Inflammatory macrophage (primary cell): ENCODE results near the gene GPR3.

Source experiments
- DNase-seq, 2 donors: peaks; one replicate each; pipeline ENCODE4 v3.0.0-alpha.2; 2020 to 2022
- total RNA-seq, 18 experiments: gene quantifications; one replicate each; lab custom pipeline; 2026; ENCODE audit warnings: mixed read lengths in 6 of 18, inconsistent platforms in 2 of 18; lab: John Stamatoyannopoulos, UW

GPR3 gene, protein sequence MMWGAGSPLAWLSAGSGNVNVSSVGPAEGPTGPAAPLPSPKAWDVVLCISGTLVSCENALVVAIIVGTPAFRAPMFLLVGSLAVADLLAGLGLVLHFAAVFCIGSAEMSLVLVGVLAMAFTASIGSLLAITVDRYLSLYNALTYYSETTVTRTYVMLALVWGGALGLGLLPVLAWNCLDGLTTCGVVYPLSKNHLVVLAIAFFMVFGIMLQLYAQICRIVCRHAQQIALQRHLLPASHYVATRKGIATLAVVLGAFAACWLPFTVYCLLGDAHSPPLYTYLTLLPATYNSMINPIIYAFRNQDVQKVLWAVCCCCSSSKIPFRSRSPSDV
- 0.04 to 0.70 (median 0.16) reads per million in 18 experiments for total RNA-seq

DNA sequence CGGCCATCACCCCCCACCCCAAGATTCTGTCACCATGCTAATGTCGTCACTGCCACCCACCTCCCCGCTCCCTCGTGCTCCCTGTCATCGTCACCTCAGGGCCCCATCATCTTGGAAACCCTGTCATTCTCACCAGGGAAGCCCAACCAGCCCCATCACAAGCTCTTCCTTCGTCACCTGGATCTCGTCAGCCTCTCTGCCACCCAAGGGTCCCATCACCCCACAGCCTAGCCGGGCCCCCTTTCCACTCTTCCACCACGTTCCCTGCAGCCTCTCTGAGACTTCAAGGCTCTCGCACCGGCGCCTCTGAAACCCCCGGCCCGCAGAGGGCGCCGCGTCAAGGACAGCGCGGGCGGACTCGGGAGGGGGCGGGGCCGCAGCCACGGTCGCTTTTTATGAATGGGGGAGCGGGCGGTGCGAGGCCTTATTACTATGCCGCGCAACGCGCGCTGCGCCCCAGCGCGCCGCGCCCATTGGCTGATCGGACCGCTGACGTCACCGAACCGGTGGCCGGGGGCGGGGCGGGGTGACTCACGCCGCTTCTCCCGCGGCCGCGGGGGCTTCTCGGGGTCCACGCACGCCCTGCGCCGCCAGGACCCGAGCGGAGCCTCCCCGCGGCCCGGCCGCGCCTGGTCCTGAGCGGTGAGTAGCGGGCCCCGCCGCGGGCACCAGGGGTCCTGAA lies at the start of gene GPR3:
TSS of gene GPR3 (plus strand) at position 527 of the 682 bp plus-strand sequence. CDS start 1,177 bp downstream, outside the sequence.
- peak; percentile 84 to 86 for DNase-seq

DNA sequence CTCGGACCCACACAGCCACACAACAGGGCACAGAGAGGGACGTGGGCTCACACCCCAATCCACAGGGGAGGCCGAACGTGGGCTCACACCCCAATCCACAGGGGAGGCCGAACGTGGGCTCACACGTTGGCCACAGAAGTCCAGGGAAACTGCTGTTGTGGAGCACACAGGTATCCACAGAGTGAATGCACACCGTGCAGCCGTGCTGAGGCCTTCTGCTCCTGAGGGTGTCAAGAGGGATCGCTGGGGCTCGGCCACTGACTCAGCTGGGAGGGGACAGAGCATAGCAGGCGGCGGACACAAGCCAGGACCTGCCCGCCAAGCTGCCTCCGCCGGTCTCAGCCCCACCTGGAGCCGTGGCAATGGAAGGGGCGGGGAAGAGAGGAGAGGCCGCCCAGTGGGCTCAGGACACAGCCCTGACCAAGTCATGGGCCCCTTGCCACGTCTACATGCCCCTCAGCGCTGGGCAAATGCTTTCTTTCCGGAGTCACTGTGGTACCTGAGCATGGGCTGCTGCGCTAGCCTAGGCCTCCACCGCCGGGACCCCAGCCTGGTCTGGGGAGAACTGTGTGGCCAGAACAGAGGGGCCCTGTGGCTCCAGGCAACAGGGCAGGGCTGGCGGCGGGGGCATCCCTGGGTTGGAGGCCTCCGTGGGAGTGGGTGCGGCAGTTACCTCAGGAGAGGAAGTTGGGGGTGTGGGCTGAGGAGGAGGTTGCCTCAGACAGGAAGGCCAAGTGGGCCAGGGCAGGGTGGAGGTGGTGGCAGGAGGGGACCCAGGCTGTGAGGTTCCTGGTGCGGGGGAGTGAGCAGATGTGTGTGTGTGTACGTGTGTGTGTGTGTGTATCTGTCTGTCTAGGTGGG lies 49.4 kb upstream of the GPR3 start:
- peak; percentile 56 to 71 for DNase-seq

DNA sequence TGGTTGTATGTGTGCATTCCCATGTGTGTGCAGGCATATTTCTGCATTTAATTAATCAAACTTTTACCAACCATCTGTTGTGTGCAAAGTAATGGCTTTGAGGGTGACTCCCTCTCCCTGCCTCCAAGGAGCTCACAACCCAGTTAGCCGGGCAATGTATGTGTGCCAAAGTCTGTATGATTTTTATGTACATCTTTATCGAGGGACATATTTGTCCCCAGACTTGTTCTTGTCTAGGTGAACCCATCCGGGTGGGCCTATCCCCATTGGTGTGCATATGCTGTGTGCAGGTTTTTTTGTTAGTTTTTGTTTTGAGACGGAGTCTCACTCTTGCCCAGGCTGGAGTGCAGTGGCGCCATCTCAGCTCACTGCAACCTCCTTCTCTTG lies 48.8 kb upstream of the GPR3 start:
- DNase-seq, result no peak

DNA sequence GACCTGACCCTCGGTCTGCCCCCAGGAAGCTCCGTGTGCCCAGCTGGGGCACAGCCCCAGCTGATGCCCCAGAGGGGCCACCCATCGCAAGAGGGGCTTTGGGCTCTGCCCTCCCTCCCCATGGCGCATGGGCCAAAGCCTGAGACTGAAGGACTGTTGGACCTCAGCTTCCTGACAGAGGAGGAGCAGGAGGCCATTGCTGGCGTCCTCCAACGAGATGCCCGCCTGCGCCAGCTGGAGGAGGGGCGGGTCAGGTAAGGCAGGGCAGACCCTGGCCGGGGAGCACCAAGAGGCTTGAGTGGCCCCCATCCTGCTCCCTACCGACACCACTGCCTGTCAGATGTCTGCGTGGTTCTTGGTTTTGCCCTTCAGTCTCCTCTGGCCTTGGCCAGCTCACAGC lies 47.1 kb upstream of the GPR3 start:
- no peak for DNase-seq

DNA sequence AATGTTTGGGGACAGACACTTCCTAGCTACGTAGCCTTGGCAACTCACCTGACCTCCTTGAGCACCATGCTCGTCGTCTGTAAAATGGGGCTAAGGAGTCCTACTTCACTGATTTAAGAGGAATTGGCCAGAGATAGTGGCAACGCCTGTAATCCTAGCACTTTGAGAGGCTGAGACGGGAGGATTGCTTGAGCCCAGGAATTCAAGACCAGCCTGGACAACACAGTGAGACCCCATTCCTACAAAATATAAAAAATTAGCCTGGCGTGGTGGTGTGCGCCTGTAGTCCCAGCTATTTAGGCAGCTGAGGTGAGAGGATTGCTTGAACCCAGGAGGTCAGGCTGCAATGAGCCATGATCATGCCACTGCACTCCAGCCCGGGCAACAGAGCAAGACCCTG lies 46.1 kb upstream of the GPR3 start:
- DNase-seq, result no peak

DNA sequence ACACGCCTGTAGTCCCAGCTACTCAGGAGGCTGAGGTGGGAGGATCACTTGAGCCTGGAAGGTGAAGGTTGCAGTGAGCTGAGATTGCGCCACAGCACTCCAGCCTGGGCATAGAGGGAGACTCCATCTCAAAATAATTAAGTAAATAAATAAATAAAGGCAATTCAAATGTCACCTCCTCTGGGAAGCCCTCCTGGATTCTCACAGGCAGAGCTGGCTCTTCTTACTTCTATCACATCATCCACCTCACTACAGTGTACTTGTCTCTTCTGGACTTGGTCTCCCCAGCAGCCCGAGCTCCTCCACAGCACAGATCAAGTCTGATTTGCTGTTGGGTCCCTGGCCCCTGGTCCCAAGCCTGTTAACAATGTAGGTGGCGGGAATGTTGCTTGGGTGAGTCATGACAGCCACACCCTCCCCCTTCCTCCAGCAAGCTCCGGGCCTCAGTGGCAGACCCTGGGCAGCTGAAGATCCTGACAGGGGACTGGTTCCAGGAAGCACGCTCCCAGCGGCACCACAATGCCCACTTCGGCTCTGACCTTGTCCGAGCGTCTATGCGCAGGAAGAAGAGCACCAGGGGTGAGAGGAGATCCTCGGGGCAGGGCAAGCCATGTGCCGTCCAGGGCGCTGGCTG lies 45.3 kb upstream of the GPR3 start:
- no peak for DNase-seq

DNA sequence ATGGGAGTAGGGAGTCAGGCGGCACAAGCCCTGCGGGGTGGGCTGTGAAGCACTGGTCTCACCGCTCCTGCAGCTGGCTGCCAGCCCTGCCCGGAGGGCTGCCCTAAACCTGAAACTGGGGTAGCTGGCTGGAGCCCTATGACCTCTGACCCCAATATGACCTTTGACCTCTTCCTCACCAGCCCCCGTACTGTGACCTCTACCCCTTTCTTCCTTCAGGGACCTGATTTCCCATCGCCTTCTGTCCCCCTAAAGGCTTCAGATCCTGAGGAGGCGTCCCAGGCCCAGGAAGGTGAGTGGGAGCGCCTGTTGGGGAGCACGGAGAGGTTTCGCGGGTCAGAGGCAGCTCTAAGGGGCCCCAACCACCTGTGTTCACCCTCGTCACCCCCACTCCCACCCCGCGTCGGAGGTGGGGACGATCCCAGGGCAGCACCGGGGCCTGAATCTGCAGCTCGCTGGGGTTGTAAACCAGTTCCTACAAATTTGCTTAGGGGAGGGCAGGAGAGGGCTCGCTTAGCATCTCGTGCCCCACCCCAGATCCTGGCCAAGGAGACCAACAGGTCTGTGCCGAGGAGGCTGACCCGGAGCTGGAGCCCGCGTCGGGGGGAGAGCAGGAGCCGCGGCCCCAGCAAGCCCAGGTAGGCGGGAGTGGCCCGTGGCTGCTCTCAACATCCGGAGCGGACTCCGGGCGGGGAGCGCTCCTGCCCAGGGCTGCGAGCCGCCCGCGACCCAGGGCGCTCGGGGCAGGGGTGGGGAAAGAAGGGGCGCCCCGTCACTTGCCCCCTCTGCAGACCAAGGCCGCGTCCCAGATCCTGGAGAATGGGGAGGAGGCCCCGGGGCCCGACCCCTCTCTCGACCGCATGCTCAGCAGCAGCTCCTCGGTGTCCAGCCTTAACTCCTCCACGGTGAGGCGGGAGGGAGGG lies 43.3 kb upstream of the GPR3 start:
- peak in 1 of 2 donors; percentile 19 for DNase-seq

DNA sequence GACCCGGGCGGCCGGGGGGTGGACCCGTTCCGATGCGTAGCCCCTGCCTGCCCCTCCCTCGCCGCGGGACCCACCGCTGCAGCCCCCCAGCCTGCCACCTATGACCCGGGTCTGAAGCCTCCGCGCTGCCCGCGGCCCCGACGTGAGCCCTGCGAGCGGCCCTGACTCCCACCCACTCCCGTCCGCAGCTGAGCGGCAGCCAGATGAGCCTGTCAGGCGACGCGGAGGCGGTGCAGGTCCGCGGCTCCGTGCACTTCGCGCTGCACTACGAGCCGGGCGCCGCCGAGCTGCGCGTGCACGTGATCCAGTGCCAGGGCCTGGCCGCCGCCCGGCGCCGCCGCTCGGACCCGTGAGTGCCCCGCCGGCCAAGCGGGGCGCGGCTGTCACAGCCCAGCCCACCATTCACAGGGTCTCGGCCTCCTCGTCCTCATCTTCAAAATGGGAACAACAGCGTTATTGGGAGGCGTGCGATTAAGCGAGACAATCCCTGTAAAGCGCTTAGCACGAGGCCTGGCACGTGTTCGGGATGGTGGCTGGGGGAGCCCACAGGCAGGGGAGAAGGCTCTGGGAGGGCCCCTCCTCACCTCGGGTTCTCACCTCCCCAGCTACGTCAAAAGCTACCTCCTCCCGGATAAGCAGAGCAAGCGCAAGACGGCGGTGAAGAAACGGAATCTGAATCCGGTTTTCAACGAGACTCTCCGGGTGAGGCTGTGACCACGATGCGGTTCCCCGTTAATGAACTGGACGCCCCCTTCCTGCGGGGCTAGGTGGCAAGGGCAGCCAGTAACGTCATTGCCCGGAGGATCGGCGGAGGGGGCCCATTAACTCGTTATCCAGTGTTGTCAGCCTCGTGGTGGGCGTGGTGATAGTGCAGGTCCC lies 42.4 kb upstream of the GPR3 start:
- DNase-seq, result peak in 1 of 2 donors; percentile 57

DNA sequence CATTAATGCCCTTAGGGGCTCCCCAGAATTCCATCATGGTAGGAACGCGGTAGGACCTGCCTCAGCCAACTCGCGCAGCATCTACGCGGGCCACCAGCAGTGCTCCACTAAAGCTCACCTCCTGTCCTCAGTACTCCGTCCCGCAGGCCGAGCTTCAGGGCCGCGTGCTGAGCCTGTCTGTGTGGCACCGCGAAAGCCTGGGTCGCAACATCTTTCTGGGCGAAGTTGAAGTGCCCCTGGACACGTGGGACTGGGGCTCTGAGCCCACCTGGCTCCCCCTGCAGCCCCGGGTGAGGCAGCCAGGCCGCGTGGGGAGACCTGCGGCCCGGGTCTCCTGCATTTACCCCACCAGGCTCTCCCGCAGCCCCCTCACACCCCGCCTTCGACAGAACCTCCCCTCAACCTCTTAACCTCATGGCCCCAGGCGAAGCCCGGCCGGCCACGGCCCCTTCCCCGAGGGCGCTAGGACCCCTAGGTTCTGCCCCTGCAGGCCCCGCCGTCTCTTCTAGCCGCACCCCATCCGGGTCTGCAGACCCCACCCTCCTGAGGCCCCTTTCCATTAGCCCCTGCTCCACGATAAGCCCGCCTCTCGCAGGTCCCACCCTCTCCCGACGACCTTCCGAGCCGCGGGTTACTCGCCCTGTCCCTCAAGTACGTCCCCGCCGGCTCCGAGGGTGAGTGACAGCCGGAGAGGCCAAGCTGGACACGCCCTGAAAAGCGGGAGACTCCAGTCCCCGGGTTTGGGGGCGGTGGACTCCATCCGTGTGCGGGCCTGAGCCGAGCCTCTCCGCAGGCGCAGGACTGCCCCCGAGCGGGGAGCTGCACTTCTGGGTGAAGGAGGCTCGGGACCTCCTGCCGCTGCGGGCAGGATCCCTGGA lies 41.5 kb upstream of the GPR3 start:
- no peak for DNase-seq

DNA sequence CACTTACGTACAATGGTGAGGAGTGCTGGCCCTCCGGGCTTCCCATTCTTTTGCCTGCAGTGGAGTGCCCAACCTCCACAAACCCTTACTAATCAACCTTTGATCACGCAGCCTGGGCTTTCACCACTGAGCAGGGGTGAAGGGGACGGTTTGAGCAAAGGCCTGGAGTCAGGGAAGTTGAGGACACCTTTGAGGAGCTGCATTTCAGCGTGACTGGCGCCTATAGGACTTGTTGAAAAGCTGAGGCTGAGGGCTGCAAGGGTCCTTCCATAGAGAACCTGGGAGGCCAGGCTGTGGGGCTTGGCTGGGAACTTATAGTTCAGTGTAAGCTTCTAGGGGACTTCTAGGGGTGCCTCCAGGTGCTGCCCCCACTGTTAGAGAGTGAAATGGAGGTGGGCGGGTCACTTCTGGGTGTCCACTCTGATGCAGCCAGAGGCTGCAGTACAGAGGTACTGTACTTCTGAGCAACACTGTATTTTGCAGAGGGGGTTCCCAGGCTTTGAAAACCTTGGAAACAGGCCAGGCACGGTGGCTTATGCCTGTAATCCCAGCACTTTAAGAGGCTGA lies 40.8 kb upstream of the GPR3 start:
- DNase-seq, result no peak

DNA sequence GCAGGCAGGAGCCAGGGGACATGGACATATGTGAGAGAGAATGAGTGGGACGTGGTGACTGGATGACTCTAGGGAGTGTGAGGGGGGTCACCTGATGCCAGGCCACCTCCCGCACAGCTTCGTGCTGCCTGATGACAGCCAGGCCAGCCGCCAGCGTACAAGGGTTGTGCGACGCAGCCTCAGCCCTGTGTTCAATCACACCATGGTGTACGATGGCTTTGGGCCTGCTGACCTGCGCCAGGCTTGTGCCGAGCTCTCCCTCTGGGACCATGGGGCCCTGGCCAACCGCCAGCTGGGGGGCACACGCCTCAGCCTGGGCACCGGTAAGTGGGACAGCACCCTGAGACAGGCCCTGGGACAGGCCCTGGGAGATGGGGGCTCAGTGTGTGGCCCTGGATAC lies 39.3 kb upstream of the GPR3 start:
- DNase-seq, result no peak

DNA sequence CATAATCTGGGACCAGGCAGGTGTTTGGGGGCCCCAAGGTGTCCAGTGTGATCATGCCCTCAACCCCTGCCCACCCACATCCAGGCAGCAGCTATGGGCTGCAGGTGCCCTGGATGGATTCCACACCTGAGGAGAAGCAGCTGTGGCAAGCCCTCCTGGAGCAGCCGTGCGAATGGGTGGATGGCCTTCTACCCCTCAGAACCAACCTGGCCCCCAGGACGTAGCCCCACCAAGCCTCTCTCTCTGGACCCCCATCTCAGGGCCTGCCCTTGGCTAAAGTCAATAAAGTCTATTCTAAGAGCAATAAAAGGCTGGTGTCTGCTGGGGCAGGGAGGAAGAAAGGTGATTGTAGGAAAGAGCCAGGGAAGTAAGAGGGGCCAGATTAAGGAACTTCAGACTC lies 38.8 kb upstream of the GPR3 start:
- no peak for DNase-seq

DNA sequence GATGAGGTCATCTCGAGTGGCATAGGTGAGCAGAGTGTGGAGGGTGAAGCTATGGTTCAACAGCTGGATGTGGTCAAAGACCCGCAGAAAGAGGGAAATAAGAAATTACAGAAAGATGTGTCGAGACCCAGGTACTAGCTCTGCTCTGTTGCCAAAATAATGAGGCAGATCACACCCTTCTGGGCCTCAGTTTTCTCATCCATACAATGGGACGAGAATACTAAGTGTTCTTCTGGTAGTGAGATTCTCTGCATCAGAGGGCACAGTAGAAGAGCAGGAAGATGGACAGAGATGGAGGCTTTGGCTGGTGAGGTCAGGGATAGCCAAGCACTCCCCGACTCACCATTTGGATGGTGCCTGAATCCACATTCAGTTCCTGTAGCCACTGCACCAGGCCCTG lies 36.7 kb upstream of the GPR3 start:
- DNase-seq, result no peak

DNA sequence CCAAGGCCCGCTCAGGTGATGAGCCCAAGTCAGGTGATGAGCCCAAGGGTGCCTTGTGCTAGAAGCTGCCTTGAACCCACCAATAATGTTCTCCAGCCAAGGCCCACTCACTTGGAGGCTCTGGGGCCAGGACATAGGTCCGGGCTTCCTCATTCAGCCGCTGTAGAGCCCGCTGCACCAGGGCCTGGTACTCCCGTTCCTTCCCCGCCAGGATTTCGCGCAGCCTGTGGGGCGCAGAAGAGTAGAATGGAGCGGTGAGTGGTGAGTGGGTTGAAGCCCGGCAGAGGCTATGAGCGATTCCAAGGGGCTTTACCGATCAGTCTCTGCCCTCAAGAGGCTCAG lies 36.2 kb upstream of the GPR3 start:
- no peak for DNase-seq

DNA sequence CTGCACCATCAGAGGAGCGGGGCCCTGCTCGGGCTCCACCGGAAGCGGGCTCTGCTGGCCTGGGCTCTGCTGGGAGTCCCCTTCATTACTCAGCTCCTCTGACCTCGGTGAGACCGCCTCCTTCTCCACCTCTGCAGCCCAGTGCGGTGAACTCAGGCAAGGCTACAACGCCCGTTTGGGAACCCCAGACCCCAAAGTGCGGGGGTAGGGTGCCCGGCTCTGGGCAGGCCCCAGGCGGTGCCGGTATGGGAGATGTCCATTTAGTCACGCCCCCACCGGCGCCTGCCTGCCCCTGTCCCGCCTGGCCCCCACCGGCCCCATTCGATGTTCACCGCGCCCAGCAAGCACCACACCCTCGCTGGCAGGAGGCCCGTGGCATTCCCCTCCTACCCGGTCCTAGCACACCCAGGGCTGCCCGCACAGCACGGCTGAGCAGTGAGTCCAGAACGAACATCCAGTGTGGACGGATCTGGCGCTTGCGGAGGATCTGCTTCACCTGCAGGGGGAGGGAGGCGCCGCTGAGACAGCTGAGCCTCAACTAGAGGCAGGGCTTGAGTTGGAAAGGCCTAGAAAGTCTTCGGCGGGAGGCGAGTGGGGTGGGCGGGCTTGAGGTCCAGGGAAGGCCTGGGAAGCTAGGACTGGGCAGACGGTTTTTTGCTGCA lies 35.7 kb upstream of the GPR3 start:
- no peak for DNase-seq

DNA sequence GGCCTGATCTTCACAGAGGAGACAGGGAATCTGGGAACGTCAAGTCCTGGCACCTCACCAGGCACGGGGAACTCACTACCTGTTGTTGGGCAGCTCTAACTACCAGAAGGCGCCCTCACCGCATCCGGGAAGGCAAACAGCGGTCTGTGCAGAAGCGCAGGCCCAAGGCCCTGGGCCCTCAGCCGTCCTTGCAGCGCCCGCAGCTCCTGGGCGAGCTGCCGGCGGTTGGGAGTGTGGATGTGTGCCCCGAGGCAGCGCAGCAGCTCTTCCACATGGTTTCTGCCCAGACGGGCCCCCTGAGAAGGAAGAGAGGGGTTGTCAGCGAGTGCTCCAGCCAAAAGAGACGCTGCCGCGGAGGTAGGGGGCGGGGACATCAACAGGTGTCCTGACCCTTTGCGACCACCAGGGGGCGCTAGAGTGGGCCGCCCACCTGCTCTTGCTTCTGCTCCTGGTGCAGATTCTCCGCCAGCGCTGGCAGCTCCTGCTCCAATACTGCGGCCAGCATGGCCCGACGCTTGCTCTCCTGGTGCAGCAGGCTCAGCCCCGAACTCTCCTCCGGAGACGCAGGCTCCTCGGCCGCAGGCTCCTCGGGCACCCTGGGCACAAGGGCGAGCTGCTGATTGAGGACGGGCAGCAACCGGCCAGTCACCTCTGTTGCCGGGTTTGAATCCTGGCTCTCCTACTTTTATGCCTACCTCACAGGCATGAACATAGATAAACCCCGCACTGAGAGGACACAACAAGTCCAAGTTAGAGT lies 35.0 kb upstream of the GPR3 start:
- DNase-seq, result peak; percentile 61 to 78

DNA sequence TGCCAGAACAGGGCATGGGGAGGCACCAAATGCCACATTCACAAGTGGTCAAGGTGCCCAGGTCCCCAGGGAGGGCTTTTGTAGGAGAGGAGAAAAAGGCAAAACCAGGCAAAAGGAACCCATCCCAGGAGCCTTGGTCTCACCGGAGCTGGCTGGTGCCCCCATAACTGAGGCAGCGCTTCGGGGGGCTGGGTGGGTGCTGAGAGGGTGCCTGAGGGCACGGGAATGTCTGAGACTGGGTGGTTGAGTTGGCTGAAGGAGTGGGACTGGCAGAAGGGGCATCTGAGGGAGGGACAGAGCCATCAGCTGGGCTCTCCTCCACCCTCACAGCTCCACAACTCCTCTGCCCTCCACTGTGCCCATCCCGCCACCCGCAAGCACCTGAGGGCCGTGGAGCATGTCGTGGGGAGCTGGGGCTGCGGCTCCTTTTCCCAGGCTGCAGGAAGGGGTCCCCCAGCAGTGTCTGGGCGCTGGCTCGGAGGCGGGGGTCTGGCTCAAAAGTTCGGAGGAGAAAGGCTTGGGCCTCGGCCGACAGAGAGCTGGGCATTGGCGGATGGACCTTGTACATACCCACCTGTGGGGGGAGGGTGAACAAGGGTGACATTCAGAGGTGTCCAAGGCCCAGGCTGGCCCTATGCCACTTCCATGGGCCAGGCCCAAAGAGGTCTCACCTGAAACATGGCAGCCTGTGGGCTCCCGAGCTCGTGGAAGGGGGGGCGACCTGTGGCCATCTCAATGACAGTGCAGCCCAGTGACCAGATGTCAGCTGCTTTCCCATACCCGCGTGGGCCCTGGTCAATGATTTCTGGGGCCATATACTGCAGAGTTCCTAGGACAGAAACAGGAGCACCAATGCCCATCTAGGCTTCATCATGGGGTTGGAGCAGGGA lies 34.1 kb upstream of the GPR3 start:
- DNase-seq, result no peak
